Measurements from ENCODE around the gene NUMB. TPM values are rescaled to one million over a fixed set of nuclear protein-coding genes. Genes with fewer than 3 reads are reported as not detected.

NUMB gene
- total RNA-seq, 2 experiments from 2014 or later, result 45.0 to 46.9 TPM

- DNase-seq, result no peak
- no peak within 1 kb of the TSS for H3K27ac Mint-ChIP-seq
- H3K4me3 Mint-ChIP-seq, result peak within 1 kb of the TSS; percentile 30
- H3K4me1 Mint-ChIP-seq (ENCODE audit: low read depth), result peaks cover 12% of the 10 kb centered on the region
- intact Hi-C loops (cut with micrococcal nuclease), result no loop called here
- ChIA-PET POLR2A (interaction anchor here (0.7 kb wide), 1 partner anchor 255 kb away, joined by 3 read pairs; no protein-coding TSS in a partner anchor), CTCF (interaction anchor here (1.5 kb wide), 1 partner anchor 235 kb away, joined by 3 read pairs; no protein-coding TSS in a partner anchor)
- peaks cover 65% of the 10 kb centered on the region for H3K27me3 Mint-ChIP-seq
- H3K36me3 Mint-ChIP-seq, result no peaks in the 10 kb centered on the region
- H3K9me3 Mint-ChIP-seq, result no peaks in the 10 kb centered on the region
These were observed 221.0 kb downstream of the NUMB start, which contains the start of gene PAPLN for GRCh38 chr14:73237219-73237785. TSS of gene PAPLN (plus strand) at chr14:73237506. CDS start at chr14:73239779, 2,273 bp downstream.

DNA sequence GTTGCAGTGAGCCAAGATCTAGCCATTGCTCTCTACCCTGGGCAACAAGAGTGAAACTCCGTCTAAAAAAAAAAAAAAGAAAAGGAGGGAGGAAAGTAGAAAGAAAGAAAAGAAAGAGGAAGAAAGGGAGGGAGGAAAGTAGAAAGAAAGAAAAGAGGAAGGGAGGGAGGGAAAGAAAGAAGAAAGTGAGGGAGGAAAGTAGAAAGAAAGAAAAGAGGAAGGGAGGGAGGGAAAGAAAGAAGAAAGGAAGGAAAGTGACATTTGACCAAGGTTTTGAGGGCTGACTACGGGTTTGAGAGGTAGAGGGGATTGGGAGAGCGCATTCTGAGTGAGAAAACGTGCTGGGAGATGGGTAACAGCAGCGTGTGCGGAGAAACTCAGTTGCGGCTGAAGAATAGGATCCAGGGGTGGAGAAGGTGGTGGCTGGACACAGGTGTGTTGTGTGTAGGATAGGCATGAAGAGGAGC, 221.6 kb downstream of the NUMB start:
- peaks cover 12% of the 10 kb centered on the region for H3K4me1 Mint-ChIP-seq (ENCODE audit: low read depth)
- CTCF ChIA-PET, result no interaction called here
- peaks cover 63% of the 10 kb centered on the region for H3K27me3 Mint-ChIP-seq
- H3K36me3 Mint-ChIP-seq, result no peaks in the 10 kb centered on the region
- intact Hi-C loops (cut with micrococcal nuclease), result no loop called here
- no peak for DNase-seq
- no peaks in the 10 kb centered on the region for H3K9me3 Mint-ChIP-seq
- peak overlapping the region; percentile 30 for H3K4me3 Mint-ChIP-seq
- POLR2A ChIA-PET, result no interaction called here
- H3K27ac Mint-ChIP-seq, result no peak overlapping the region

DNA sequence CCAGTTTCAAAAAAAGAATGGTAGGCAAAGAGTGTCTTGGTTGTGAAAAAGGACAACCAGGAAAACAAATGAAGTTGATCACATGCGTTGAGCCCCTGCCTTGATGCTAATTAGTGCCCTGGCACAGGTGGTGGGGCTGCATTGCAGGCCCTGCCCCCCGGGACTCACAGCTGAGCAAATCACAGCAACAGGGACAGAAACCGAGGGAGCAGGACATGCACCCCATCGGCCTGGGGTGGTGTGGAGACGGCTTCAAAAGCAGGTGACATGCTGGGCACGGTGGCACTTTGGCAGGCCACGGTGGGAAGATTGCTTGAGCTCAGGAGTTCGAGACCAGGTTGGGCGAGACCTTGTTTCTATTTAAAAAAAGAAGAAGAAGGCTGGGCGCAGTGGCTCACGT, 222.2 kb downstream of the NUMB start:
- H3K4me1 Mint-ChIP-seq (ENCODE audit: low read depth), result peaks cover 12% of the 10 kb centered on the region
- intact Hi-C loops (cut with micrococcal nuclease), result no loop called here
- no peak overlapping the region for H3K27ac Mint-ChIP-seq
- DNase-seq, result no peak
- H3K9me3 Mint-ChIP-seq, result no peaks in the 10 kb centered on the region
- no peaks in the 10 kb centered on the region for H3K36me3 Mint-ChIP-seq
- peaks cover 56% of the 10 kb centered on the region for H3K27me3 Mint-ChIP-seq
- no peak overlapping the region for H3K4me3 Mint-ChIP-seq
- POLR2A ChIA-PET, result no interaction called here
- CTCF ChIA-PET, result no interaction called here

- CTCF ChIA-PET, result no interaction called here
- Mint-ChIP-seq H3K4me1 (ENCODE audit: low read depth) (peaks cover 12% of the 10 kb centered on the region), H3K27ac (no peak overlapping the region), H3K9me3 (no peaks in the 10 kb centered on the region), H3K4me3 (no peak overlapping the region), H3K36me3 (no peaks in the 10 kb centered on the region), H3K27me3 (peaks cover 51% of the 10 kb centered on the region)
- intact Hi-C loops (cut with micrococcal nuclease), result no loop called here
- POLR2A ChIA-PET, result no interaction called here
- no peak for DNase-seq
These were observed 222.7 kb downstream of the NUMB start for GRCh38 chr14:73235531-73236155.

DNA sequence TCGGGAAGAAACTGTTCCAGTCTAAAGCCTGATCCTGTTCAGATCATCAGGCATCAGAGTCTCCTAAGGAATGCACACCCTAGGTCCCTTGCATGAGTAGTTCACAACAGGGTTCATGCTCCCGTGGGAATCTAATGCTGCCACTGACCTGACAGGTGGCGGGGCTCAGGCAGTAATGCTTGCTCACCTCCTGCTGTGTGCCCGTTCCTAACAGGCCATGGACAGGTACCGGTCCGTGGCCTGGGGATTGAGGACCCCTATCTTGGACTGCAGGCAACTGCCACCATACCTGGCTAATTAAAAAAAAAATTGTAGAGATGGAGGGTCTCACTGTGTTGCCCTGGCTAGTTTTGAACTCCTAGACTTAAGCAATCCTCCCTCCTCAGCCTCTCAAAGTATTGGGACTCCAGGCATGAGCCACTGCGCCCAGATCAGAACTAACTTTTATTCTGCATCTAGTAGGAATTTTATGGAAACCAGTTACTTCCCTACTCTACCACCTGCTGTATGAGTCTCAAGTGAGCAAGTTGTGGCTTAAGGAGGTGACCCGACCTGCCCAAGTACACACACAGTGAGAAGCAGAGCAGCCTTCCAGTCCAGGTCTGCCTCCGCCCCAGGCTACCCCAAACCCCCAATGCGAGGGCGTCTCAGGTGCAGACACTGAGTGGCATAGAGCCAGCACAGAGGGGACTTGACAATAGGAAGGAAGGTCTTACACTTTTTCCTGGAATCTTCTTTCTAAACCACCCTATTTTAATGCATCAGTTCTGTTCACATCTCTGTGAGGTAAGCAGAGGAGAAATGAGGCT, 223.6 kb downstream of the NUMB start:
- Mint-ChIP-seq H3K27me3 (peaks cover 44% of the 10 kb centered on the region), H3K27ac (no peak overlapping the region), H3K36me3 (no peaks in the 10 kb centered on the region), H3K4me3 (no peak overlapping the region), H3K4me1 (ENCODE audit: low read depth) (peaks cover 12% of the 10 kb centered on the region), H3K9me3 (no peaks in the 10 kb centered on the region)
- ChIA-PET CTCF (no interaction called here), POLR2A (no interaction called here)
- DNase-seq, result no peak
- intact Hi-C loops (cut with micrococcal nuclease), result no loop called here

- no peak for DNase-seq
- Mint-ChIP-seq H3K36me3 (peaks cover 1% of the 10 kb centered on the region), H3K4me1 (ENCODE audit: low read depth) (peaks cover 12% of the 10 kb centered on the region), H3K27ac (no peak overlapping the region), H3K9me3 (no peaks in the 10 kb centered on the region), H3K27me3 (peaks cover 41% of the 10 kb centered on the region), H3K4me3 (no peak overlapping the region)
- CTCF ChIA-PET, result interaction anchor here (0.6 kb wide), 1 partner anchor 144 kb away, joined by 3 read pairs; no protein-coding TSS in a partner anchor
- POLR2A ChIA-PET, result no interaction called here
- intact Hi-C loops (cut with micrococcal nuclease), result no loop called here
These were observed 224.3 kb downstream of the NUMB start for GRCh38 chr14:73234029-73234428.

GRCh38 chr14:73233564-73233963, 224.8 kb downstream of the NUMB start:
- ChIA-PET POLR2A (no interaction called here), CTCF (interaction anchor here (0.6 kb wide), 1 partner anchor 145 kb away, joined by 3 read pairs; no protein-coding TSS in a partner anchor)
- intact Hi-C loops (cut with micrococcal nuclease), result no loop called here
- H3K4me3 Mint-ChIP-seq, result no peak overlapping the region
- peaks cover 1% of the 10 kb centered on the region for H3K36me3 Mint-ChIP-seq
- no peak overlapping the region for H3K27ac Mint-ChIP-seq
- H3K4me1 Mint-ChIP-seq (ENCODE audit: low read depth), result peaks cover 9% of the 10 kb centered on the region
- no peaks in the 10 kb centered on the region for H3K9me3 Mint-ChIP-seq
- H3K27me3 Mint-ChIP-seq, result peaks cover 36% of the 10 kb centered on the region
- no peak for DNase-seq

DNA sequence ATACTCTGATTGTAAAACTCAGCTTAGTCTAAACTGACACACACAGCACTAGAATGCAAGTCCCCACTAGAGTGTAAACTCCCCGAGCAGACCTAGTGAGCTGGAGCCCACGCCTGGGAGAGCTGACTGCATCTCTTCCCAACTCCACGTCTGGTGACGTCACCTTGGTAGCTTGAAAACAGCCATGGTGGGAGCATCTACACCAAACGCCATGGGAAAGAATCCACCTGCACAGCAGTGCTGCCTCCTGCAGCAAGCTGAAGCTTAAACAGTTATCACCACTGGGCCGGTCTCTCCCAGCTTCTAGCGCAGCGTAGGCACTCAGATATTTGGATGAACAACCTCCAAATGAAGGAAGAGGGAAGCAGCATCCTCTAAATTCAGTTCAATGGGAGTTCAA, 225.4 kb downstream of the NUMB start:
- POLR2A ChIA-PET, result no interaction called here
- intact Hi-C loops (cut with micrococcal nuclease), result no loop called here
- Mint-ChIP-seq H3K4me1 (ENCODE audit: low read depth) (peaks cover 5% of the 10 kb centered on the region), H3K27ac (no peak overlapping the region), H3K36me3 (peaks cover 1% of the 10 kb centered on the region), H3K4me3 (no peak overlapping the region), H3K9me3 (no peaks in the 10 kb centered on the region), H3K27me3 (peaks cover 33% of the 10 kb centered on the region)
- CTCF ChIA-PET, result interaction anchor here (1.2 to 1.6 kb wide), 2 partner anchors 8 to 239 kb away, joined by 3 to 7 read pairs; no protein-coding TSS in a partner anchor
- no peak for DNase-seq

DNA sequence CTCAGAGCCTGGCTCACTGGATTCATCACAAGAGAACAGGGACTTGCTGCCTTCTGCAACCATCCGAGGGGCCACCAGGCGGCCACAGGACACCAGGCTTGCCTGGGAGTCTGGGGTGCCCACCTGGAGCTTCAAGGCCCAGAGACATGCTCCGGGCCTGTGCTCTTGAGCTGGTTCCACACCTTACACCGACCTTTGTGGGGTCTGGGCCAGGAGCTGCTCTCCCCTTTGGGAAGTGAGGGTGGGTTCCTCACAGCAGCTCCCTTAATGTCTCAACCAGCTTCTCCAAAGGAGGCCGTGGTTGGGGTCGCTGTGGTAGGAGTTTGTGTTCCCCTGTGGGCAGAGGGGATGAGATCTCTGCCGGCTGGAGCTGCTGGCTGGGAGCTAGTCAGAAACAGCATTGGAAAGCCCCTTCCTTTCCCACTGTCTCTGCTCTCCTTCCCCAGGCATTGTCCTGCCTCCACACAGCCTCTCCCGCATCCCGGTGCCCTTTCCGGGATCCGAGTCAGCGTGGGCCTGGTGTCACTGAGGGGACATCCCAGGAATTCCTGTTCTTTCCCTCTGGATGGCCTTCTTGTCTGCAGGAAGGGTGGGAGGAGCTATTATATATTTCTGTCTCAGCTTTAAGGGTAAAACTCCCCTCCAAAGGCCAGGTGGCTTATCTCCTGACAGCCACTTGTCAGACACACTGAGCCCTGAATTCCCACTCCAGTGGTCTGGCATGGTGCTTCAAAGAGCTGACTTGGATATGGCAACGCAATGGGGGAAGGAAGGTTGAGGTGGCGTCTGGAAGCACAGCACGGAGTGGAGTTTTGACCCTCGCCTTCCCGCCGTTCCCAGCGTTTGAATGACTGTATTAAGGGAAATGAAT, 226.1 kb downstream of the NUMB start:
- no peaks in the 10 kb centered on the region for H3K9me3 Mint-ChIP-seq
- H3K4me1 Mint-ChIP-seq (ENCODE audit: low read depth), result peaks cover 5% of the 10 kb centered on the region
- CTCF ChIA-PET, result interaction anchor here (0.6 to 1.6 kb wide), 6 partner anchors 9 to 407 kb away, joined by 3 to 7 read pairs (median 3); no protein-coding TSS in a partner anchor
- H3K27me3 Mint-ChIP-seq, result peaks cover 33% of the 10 kb centered on the region
- no peak overlapping the region for H3K27ac Mint-ChIP-seq
- H3K4me3 Mint-ChIP-seq, result no peak overlapping the region
- POLR2A ChIA-PET, result no interaction called here
- intact Hi-C loops (cut with micrococcal nuclease), result no loop called here
- peak; percentile 25 for DNase-seq
- peaks cover 1% of the 10 kb centered on the region for H3K36me3 Mint-ChIP-seq

GRCh38 chr14:73230051-73230450, 228.3 kb downstream of the NUMB start:
- H3K36me3 Mint-ChIP-seq, result peaks cover 4% of the 10 kb centered on the region
- CTCF ChIA-PET, result interaction anchor here (1.4 kb wide), 1 partner anchor 37 kb away, joined by 3 read pairs; no protein-coding TSS in a partner anchor

DNA sequence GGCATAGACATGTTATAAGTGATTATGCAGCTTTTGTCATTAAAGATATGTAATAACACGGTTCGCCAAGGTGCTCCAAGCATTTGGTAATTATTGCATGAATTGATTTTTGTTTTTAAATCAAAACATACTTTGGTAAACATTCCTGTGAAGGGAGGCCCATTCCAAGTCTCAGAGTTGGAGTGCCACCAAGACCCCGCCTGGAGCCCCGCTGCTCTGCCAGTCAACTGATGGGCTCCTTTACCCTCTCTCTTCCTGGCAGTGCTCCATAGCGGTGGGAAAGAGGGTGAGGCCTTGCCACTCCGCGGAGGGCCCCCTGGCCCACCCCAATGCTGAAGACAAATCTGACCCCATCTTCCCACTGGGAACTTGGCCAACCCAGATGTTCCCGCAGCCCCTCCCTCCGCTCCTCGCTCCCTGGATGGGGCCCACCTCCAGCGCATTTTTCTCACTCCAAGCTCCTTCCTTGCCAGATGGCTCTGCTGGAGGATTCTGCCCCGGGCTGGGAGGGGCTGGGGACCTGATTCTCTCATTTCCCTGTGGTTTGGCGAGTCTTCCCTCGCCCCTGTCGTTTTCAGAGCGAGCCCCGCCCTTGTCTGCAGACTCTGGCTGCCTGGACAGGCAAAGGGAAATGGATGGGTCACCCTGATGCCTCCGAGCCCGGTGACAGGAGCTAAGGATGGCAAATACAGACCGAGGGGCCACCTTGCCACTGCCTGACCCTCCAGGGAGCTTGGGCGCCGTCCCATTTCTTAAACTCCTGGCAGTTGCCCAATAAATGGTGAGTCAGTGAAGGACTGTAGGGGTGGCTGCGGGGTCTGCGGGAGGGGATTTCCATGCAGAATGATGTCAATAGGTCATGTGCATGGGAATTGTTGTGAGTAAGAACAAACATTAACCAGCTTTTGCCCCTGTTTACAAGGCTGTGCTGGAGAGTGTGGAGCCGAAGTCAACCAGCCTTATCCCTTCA, 230.2 kb downstream of the NUMB start:
- ChIA-PET POLR2A (no interaction called here), CTCF (interaction anchor here (0.9 kb wide), 1 partner anchor 244 kb away, joined by 3 read pairs; no protein-coding TSS in a partner anchor)
- H3K4me1 Mint-ChIP-seq (ENCODE audit: low read depth), result peaks cover 4% of the 10 kb centered on the region
- no peak overlapping the region for H3K4me3 Mint-ChIP-seq
- peaks cover 7% of the 10 kb centered on the region for H3K36me3 Mint-ChIP-seq
- intact Hi-C loops (cut with micrococcal nuclease), result no loop called here
- H3K9me3 Mint-ChIP-seq, result no peaks in the 10 kb centered on the region
- peaks cover 2% of the 10 kb centered on the region for H3K27me3 Mint-ChIP-seq
- no peak for DNase-seq
- no peak overlapping the region for H3K27ac Mint-ChIP-seq

More at GRCh38 chr14:73230051-73230450, 228.3 kb downstream of the NUMB start:
- Mint-ChIP-seq H3K27ac (no peak overlapping the region), H3K27me3 (peaks cover 13% of the 10 kb centered on the region), H3K4me1 (ENCODE audit: low read depth) (no peaks in the 10 kb centered on the region), H3K9me3 (no peaks in the 10 kb centered on the region), H3K4me3 (no peak overlapping the region)
- DNase-seq, result no peak
- POLR2A ChIA-PET, result no interaction called here
- intact Hi-C loops (cut with micrococcal nuclease), result no loop called here
